HCT116 (cell line): ENCODE data around the gene ZNF423. TPM values are rescaled to one million over a fixed set of nuclear protein-coding genes. Genes with fewer than 3 reads are reported as not detected.

ENCODE experiments used
- ATAC-seq: fragments of 200-7000 bp; cut with Tn5 transposase; 2 replicates; pipeline ENCODE4 v1.9.1; 2020; ENCODE audit warnings: mild to moderate bottlenecking, moderate library complexity
- BruUV-seq: library from RNA; stranded (reverse); fragments of 400-500 nt; replicated peaks from 2 replicates; lab custom pipeline; 2021; lab: Mats Ljungman, UMichigan
- CTCF ChIA-PET: fragments of 300-600 bp; sonication (Branson Sonifier 250); formaldehyde crosslinking; loops from one replicate; lab custom pipeline; 2021; ENCODE audit warnings: antibody characterized with exemption; lab: Charles Lee
- POLR2A ChIA-PET: fragments of 300-600, 350-600 bp; sonication (Branson Sonifier 250); formaldehyde crosslinking; loops from one replicate; lab custom pipeline; 2021; ENCODE audit warnings: antibody characterized with exemption; lab: Charles Lee
- RAD21 ChIA-PET, 2 experiments: fragments of 300-600 bp; sonication (Branson Sonifier 250); formaldehyde crosslinking; loops; one replicate each; lab custom pipeline; 2023; ENCODE audit warnings: low total read pairs in 2 of 2; ENCODE audit not compliant: uncharacterized antibody in 2 of 2, unreplicated experiment in 2 of 2, low non-redundant PET in 1 of 2; lab: Charles Lee
- DNase-seq: peaks from one replicate; pipeline ENCODE4 v3.0.0-alpha.2; 2010; ENCODE audit warnings: low read depth, low spot score
- H2AFZ ChIP-seq: fragments of 200-600 bp; shearing (Covaris generic), sonication (generic); 2 replicates; pipeline ENCODE4 v1.6.1; 2017; ENCODE audit warnings: low read depth, mixed run types, mixed read lengths, antibody characterized with exemption, low read length; ENCODE audit not compliant: poor library complexity, severe bottlenecking
- H3K27ac ChIP-seq: 2 replicates; pipeline ENCODE4 v1.5.1; 2012; ENCODE audit warnings: low read depth, low read length
- H3K27me3 ChIP-seq: fragments of 200-600 bp; sonication (generic); 2 replicates; pipeline ENCODE4 v1.6.1; 2016; ENCODE audit warnings: mixed run types, low read length, mixed read lengths; ENCODE audit not compliant: insufficient read depth
- H3K36me3 ChIP-seq, 2 experiments: fragments of 200-500 bp in 1 of 2; fragments of 200-600 bp in 1 of 2; sonication (Bioruptor generic) in 1 of 2; sonication (generic) in 1 of 2; 2 replicates each; pipeline versions ENCODE4 v1.5.1 to v1.6.1; 2014 to 2016; ENCODE audit warnings: low read length in 2 of 2, inconsistent platforms in 1 of 2, mixed read lengths in 1 of 2, mixed run types in 1 of 2; ENCODE audit not compliant: insufficient read depth in 2 of 2, control insufficient read depth in 1 of 2
- H3K4me1 ChIP-seq, 2 experiments: fragments of 200-600 bp in 1 of 2; sonication (generic) in 1 of 2; 2 replicates each; pipeline versions ENCODE4 v1.5.1 to v1.6.1; 2012 to 2017; ENCODE audit warnings: low read length in 2 of 2, inconsistent platforms in 1 of 2, mild to moderate bottlenecking in 1 of 2, mixed read lengths in 1 of 2, mixed run types in 1 of 2, moderate library complexity in 1 of 2; ENCODE audit not compliant: insufficient read depth in 2 of 2, control insufficient read depth in 1 of 2
- H3K4me2 ChIP-seq: fragments of 200-600 bp; sonication (generic); 2 replicates; pipeline ENCODE4 v1.6.1; 2017; ENCODE audit warnings: mixed run types, low read length, mixed read lengths
- H3K4me3 ChIP-seq, 2 experiments: fragments of 200-600 bp in 1 of 2; sonication (generic) in 1 of 2; replicated peaks in 1 of 2; 2 replicates each; pipeline ENCODE4 v1.5.1; 2011 to 2016; ENCODE audit warnings: low read length in 2 of 2, control low read depth in 1 of 2, low read depth in 1 of 2, mild to moderate bottlenecking in 1 of 2, mixed read lengths in 1 of 2, mixed run types in 1 of 2
- H3K79me2 ChIP-seq: fragments of 200-600 bp; sonication (generic); 2 replicates; pipeline ENCODE4 v1.6.1; 2017; ENCODE audit warnings: mild to moderate bottlenecking, mixed run types, low read length, moderate library complexity, mixed read lengths; ENCODE audit not compliant: insufficient read depth
- H3K9ac ChIP-seq: fragments of 200-600 bp; sonication (generic); 2 replicates; pipeline ENCODE4 v1.6.1; 2016; ENCODE audit warnings: low read length, mixed read lengths
- H3K9me2 ChIP-seq: fragments of 200-600 bp; sonication (generic), shearing (Covaris generic); 2 replicates; pipeline ENCODE4 v1.6.1; 2017; ENCODE audit warnings: mixed run types, mild to moderate bottlenecking, moderate library complexity; ENCODE audit not compliant: insufficient read depth
- H3K9me3 ChIP-seq, 2 experiments: fragments of 200-500 bp in 1 of 2; fragments of 200-600 bp in 1 of 2; sonication (Bioruptor generic) in 1 of 2; sonication (generic) in 1 of 2; 2 replicates each; pipeline ENCODE4 v1.6.1; 2014 to 2017; ENCODE audit warnings: low read length in 2 of 2, mixed read lengths in 2 of 2, inconsistent platforms in 1 of 2, low read depth in 1 of 2, mild to moderate bottlenecking in 1 of 2, mixed run types in 1 of 2, moderate library complexity in 1 of 2; ENCODE audit not compliant: control insufficient read depth in 1 of 2, insufficient read depth in 1 of 2
- H4K20me1 ChIP-seq: fragments of 200-600 bp; sonication (generic), shearing (Covaris generic); 2 replicates; pipeline ENCODE4 v1.6.1; 2017; ENCODE audit warnings: mixed run types, mild to moderate bottlenecking, moderate library complexity; ENCODE audit not compliant: insufficient read depth
- CEBPB ChIP-seq: IDR thresholded peaks from 2 replicates; pipeline ENCODE4 v1.6.1; 2012; ENCODE audit warnings: low read depth
- ELF1 ChIP-seq: IDR thresholded peaks from 2 replicates; pipeline ENCODE4 v1.6.1; 2012; ENCODE audit warnings: low read depth, borderline replicate concordance
- EZH2 ChIP-seq: fragments of 200-600 bp; sonication (generic); IDR thresholded peaks from 2 replicates; pipeline ENCODE4 v1.6.1; 2017; ENCODE audit warnings: antibody characterized with exemption, mixed run types
- JUND ChIP-seq: IDR thresholded peaks from 2 replicates; pipeline ENCODE4 v1.6.1; 2012
- MAX ChIP-seq: IDR thresholded peaks from 2 replicates; pipeline ENCODE4 v1.6.1; 2012
- POLR2AphosphoS5 ChIP-seq: IDR thresholded peaks from 2 replicates; pipeline ENCODE4 v1.6.1; 2011; ENCODE audit warnings: mild to moderate bottlenecking, low read depth, low read length, moderate library complexity
- RAD21 ChIP-seq: IDR thresholded peaks from 2 replicates; pipeline ENCODE4 v1.6.1; 2012; ENCODE audit warnings: low read depth, mild to moderate bottlenecking
- SIN3A ChIP-seq: IDR thresholded peaks from 2 replicates; pipeline ENCODE4 v1.6.1; 2012; ENCODE audit warnings: low read depth
- TCF7L2 ChIP-seq: IDR thresholded peaks from 2 replicates; pipeline ENCODE4 v1.7.0; 2011; ENCODE audit warnings: borderline replicate concordance, inconsistent platforms; ENCODE audit not compliant: insufficient read depth, insufficient read length; ENCODE audit errors: extremely low read depth
- YY1 ChIP-seq: IDR thresholded peaks from 2 replicates; pipeline ENCODE4 v1.6.1; 2011; ENCODE audit warnings: low read length, low read depth, moderate library complexity, mild to moderate bottlenecking; ENCODE audit not compliant: insufficient replicate concordance; ENCODE audit errors: extremely low read depth
- ZFX ChIP-seq: fragments of 450-650 bp; IDR thresholded peaks from 2 replicates; pipeline ENCODE4 v1.6.1; 2017
- intact Hi-C: fragments of 100-400 bp; cut with micrococcal nuclease; formaldehyde crosslinking; loops from 2 replicates; pipeline ENCODE4 v1.10.0; 2022
- total RNA-seq: library from RNA; stranded (reverse); gene quantifications from one replicate; pipeline ENCODE4 v1.2.1, GENCODE V29; 2021; ENCODE audit not compliant: unreplicated experiment

ZNF423 gene
- total RNA-seq, 1 experiment from 2014 or later: 0.22 TPM

DNA sequence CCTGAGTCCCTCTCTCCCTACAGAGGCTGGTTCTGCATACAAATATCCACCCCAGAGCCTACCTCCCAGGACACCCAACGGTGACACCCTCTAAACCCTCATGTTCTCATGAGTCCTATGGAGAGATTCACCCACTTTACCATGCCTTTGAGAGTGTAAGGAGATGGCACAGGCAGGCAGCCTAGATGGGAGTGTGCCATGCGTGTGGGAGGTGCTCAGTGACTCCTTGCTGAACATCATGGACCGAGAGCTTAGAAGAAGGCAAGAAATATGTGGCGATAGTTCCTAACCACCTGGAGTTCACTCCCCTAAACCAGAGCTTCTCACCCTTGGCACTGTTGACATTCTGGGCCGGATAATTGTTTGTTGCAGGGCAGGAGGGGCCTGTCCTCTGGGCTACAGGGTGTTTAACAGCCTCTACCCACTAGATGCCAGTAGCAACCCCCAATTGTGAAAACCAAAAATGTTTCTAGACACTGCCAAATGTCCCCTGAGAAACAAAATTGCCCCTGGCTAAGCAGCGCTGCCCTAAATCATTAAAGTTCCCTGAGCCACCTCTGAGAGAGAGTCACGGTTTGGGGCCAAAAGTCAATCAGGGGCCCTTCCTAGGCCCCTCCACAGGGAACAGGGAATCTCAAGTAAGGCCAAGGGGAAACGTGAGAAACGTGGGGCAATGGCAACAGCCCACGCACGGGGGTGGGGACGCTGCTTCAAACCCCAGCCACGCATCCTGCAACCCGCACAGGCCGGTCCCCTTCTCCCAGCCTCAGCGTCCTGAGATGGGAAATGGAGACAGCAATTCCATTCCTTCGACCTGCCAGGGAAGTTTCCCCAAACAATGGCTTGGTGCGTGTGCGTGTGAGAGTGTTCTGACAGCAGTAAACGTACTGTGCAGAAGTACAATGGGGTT is 415.5 kb downstream of the ZNF423 start:
- no peaks in the 10 kb centered on the region for H3K9me2 ChIP-seq
- CTCF ChIA-PET: no interaction called here
- POLR2A ChIA-PET: interaction anchor here (0.6 kb wide), 1 partner anchor 114 kb away, joined by 3 read pairs; no protein-coding TSS in a partner anchor
- peaks cover 57% of the 10 kb centered on the region for H3K27me3 ChIP-seq
- H3K9me3 ChIP-seq: no peaks in the 10 kb centered on the region
- no peak overlapping the region for H3K9ac ChIP-seq
- no peak overlapping the region for H2AFZ ChIP-seq
- BruUV-seq: no TSS peak
- H3K4me3 ChIP-seq: no peak overlapping the region
- peak; percentile 49 for ATAC-seq
- no peaks in the 10 kb centered on the region for H3K79me2 ChIP-seq
- no peaks in the 10 kb centered on the region for H4K20me1 ChIP-seq
- TF ChIP-seq ZFX (no peak), SIN3A (no peak), ELF1 (no peak), JUND (no peak), MAX (no peak), POLR2AphosphoS5 (no peak), CEBPB (no peak), YY1 (no peak), EZH2 (no peak), TCF7L2 (no peak), RAD21 (no peak)
- H3K4me2 ChIP-seq: no peak overlapping the region
- intact Hi-C loops: no loop called here
- RAD21 ChIA-PET: no interaction called here
- no peaks in the 10 kb centered on the region for H3K4me1 ChIP-seq
- no peak for DNase-seq
- H3K36me3 ChIP-seq: no peaks in the 10 kb centered on the region
- H3K27ac ChIP-seq: no peak overlapping the region
